Epithelial cell of prostate (primary cell): Measurements from ENCODE around the gene TXLNA.
"Not testable (repeated sequence)": the region's sequence is repeated elsewhere in the genome, so short reads cannot be mapped to it uniquely, and the experiment has no call there.

Experiments
- DNase-seq: peaks from one replicate; pipeline ENCODE4 v3.0.0-alpha.2; 2011; ENCODE audit warnings: low read depth, low spot score
- H3K27ac ChIP-seq: fragments of 450-650 bp; 2 replicates; pipeline ENCODE4 v1.5.1; 2017; ENCODE audit warnings: mild to moderate bottlenecking

The TXLNA gene

GRCh38 chr1:32179443-32180185 is at the start of gene TXLNA:
TXLNA (plus strand) TSS chr1:32179675; CDS start chr1:32180346, 671 bp downstream.
- peak within 1 kb of the TSS; percentile 88 for H3K27ac ChIP-seq
- DNase-seq, result no peak

DNA sequence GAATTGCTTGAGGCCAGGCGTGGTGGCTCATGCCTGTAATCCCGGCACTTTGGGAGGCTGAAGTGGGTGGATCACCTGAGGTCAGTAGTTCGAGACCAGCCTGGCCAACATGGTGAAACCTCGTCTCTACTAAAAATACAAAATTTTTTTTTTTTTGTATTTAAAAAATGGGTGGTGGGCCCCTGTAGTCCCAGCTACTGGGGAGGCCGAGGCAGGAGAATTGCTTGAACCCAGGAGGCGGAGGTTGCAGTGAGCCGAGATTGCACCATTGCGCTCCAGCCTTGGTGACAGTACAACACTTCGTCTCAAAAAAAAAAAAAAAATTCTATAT is 45.6 kb upstream of the TXLNA start:
- not testable (repeated sequence) for DNase-seq
- peak overlapping the region; percentile 83 for H3K27ac ChIP-seq

GRCh38 chr1:32137111-32137510 is 42.4 kb upstream of the TXLNA start:
- no peak for DNase-seq
- H3K27ac ChIP-seq, result no peak overlapping the region

DNA sequence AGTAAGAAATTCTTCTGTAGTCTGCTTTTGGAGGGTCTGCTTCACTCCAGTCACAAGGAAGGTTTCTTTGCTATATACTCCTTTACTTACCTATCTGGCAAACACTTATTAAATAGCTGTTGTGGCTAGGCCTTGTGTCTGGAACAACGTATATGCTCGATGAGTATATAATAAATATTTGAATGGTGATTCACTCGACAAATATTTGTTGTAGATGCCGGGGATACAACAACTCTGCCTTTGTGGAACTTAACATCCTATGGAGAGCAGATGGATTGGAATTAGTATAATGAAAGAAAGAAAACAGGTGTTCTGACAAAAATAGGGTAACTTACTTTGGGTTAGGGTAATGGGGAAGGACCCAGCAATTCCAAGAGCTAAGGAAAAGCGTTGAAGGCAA is 40.5 kb upstream of the TXLNA start:
- peak overlapping the region; percentile 62 for H3K27ac ChIP-seq

DNA sequence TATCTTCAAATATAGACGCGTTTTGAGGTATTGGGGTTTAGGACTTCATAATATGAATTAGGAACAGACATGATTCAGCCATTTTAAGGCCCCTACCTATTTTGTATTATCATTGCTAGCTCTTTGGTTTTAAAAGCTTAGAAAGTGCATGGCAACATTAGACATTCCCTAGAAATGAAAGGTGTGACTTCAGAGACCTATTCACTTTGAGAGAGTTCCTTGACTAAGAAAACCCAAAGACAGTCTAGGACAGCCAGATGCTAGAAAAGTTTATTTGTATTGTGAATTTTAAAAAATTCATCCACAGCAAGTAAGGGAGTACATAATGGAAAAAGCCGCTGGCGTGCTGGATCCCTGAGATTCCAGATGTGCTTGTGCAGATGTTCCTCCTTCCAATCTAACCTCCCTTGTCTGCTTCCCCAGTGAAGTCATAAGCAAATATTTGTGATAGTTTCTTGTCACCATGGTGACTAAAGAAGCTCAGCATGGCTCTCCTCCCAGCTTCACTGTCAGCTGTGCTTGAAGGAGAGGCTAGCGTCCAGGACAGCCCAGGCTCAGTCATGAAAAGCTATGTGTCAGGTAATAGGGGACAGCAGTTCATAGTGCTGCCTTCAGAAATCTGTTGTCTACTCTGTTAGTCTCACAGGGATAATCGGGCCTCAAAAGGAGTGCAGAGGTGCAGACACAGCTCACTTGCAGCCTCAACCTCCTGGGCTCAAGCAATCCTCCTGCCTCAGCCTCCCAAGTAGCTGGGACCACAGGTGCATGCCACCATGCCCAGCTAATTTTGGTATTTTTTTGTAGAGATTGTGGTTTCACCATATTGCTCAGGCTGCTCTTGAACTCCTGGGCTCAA is 36.8 kb upstream of the TXLNA start:
- no peak for DNase-seq
- peak overlapping the region; percentile 56 for H3K27ac ChIP-seq

More for the DNA sequence above, 40.5 kb upstream of the TXLNA start:
- no peak for DNase-seq

- not testable (repeated sequence) for DNase-seq
- H3K27ac ChIP-seq, result peak overlapping the region; percentile 56
Observed at GRCh38 chr1:32143302-32143695, 36.2 kb upstream of the TXLNA start.

- peak overlapping the region; percentile 56 for H3K27ac ChIP-seq
- DNase-seq, result no peak
Observed at GRCh38 chr1:32144033-32144432, 35.4 kb upstream of the TXLNA start.

DNA sequence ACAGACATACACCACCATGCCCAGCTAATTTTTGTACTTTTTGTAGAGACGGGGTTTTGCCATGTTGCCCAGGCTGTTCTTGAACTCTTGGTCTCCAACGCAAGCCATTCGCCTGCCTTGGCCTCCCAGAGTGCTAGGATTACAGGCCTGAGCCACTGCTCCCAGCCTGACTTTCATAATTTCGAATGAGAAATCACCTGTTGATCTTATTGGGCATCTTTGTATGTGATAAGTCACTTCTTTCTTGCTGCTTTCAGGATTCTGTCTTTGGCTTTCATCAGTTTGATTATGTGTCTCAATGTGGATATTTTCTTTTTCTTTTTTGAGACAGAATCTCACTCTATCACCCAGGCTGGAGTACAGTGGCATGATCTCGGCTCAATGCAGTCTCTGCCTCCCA is 31.7 kb upstream of the TXLNA start:
- not testable (repeated sequence) for H3K27ac ChIP-seq, DNase-seq

DNA sequence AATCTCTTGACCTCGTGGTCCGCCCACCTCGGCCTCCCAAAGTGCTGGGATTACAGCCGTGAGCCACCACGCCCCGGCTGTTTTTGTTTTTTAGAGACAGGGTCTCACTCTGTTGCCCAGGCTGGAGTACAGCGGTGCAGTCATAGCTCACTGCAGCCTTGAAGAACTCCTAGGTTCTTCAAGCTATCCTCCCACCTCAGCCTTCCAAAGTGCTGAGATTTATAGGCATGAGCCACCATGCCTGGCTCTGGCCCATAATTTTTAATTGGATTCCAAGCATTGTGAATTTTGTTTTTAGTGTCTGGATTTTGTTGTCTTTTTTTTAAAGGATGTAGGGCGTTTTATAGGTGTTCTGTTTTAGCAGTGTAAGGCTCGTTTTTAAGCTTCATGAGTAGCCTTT is 28.6 kb upstream of the TXLNA start:
- no peak for DNase-seq
- no peak overlapping the region for H3K27ac ChIP-seq

DNA sequence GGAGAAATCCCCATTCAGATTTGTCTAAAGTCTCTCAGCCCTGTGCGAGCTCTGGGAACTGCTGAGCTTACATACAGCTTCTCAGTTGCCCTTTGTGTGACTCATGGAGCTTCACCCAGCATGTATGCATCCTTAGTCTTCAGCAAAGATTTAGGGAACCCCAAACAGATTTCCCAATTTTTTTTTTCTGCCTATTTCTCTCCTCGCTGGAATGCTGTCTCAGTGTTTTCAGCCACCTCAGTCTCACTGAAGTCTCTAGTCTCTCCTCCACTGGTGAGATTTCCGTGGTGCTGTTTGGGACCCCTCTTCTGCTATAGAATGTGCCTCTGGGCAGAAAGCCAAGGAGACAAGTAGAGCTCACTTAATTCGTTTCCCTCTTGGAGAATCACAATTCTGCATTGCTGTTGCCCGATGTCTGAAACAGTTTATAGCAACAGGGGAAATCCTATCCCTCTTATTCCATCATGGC is 28.1 kb upstream of the TXLNA start:
- DNase-seq, result no peak
- H3K27ac ChIP-seq, result no peak overlapping the region

GRCh38 chr1:32159189-32159588 is 20.3 kb upstream of the TXLNA start:
- H3K27ac ChIP-seq, result no peak overlapping the region
- no peak for DNase-seq

DNA sequence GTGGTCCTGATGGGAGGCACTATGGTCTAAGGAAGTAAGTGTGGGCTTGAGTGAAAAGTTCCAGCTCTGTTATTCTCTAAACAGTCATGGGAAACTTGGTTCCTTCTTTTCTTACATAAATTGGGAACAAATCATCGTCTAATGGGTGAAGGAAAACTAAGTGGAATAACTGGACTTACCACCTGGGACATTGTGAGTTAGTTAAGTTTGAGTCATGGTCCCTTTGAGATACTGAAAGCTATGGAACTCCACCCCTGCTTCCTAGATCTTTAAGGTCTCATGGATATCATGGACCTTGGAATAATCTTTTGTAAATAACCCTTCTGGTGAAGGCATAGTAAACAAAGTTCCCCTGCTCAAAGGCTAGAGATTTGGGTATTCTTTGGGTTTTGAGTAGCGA is 16.1 kb upstream of the TXLNA start:
- H3K27ac ChIP-seq, result no peak overlapping the region
- DNase-seq, result no peak

DNA sequence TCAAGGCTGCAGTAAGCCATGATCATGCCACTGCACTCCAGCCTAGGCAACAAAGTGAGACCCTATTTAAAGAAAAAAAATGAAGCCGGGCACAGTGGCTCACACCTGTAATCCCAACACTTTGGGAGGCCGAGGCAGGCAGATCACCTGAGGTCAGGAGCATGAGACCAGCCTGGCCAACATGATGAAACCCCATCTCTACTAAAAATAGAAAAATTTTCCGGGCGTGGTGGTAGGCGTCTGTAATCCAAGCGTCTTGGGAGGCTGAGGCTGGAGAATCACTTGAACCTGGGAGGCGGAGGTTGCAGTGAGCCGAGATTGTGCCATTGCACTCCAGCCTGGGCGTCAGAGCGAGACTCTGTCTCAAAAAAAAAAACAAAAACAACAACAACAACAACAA is 13.8 kb upstream of the TXLNA start:
- DNase-seq, H3K27ac ChIP-seq: not testable (repeated sequence)

DNA sequence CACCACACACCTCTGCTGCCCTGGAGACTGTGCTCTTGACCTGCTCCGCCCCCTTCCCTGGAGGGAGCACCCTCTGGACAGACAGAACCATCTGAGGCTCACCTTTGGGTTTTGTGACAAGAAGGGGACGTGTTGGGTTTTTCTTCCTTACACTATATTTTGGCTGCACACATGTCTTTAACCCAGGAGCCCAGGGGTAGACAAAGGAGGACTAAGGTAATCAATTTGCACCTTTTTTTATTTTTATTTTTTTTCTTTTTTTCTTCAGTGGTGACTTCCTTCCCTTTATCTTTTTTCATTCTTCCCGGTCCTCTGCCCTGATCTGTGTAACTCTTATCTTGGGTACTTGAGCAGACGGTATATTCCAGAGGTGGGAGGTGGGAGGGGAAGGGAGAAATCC is 8.5 kb upstream of the TXLNA start:
- no peak overlapping the region for H3K27ac ChIP-seq
- DNase-seq, result no peak

DNA sequence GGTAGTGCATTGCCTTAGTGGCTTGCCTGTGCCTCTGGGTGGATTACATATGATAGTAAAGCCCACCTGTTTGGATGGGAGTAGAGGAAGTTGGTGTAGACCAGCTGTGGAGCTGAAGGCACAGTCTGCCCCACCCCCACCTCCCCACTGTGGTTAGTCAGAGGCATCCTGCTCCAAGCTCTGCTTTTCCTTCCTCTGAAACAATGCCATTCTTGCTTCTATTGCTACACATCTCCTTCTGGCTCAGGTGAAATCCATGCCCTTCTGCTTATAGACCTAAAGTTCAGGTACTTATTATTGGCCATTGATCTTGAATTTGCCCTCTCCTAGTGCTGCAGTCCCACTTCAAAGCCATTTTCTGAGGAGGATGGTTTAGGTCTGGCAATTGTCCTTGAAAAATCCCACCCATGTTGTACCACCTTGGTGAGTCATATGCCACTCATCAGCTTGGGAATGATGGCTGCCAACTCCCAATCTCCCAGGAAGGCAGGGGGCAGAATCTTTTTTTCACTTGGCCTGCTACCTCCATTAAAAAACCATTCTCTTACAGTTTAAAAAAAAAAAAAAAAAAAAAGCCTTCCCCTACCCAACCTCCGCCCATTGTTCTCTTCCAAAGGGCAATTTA is 6.7 kb upstream of the TXLNA start:
- no peak for DNase-seq
- H3K27ac ChIP-seq, result peak overlapping the region; percentile 55

DNA sequence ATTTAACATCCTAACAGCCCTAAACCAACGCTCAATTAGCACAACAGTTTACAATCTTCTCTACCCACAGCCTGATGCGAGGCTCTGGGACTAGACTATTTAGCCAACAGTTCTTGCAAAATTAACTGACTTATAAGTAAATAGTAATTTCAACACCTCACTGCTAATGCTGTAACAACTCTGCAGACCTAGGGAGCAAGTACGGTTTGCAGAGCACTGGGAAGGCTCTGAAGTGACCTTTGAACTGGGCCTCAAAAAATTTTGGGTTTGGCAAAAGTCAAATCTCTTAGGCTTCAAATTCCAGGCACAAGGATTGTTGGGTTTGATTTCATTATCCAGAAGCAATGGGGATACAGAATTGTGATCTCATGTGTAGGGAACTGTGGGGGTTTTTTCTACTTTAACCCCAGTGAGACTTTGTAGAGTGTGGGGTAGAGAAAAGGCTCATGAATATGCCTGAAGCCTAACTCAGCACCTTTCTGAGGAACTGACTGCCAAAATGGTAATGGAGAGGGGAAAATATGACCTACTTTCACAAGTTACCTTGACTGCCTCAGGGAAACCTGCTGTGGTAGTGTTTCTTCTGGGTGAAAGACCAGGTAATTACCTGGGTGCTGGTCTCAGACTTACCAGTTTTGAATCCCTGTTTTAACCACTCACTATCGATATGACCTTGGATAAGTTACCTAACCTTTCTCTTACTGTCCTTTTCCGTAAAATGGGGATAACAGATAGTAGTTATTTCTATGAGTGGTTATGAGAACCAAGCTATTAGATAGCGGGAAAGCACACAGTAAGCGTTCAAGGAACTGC is 889 bp upstream of the TXLNA start:
- DNase-seq, result no peak
- peak overlapping the region; percentile 88 for H3K27ac ChIP-seq

DNA sequence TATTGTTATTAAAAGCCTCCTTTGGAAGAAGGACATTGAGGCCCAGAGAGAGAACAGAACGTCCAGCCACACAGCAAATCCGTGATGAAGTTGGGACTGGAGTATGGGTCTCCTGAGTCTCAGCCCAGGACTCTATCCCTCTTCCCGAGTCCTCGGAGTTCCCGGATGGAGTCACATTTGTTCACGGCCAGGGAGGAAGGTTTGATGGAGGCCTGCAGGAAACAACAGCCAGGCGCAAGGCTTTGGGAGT is 357 bp upstream of the TXLNA start:
- H3K27ac ChIP-seq, result peak overlapping the region; percentile 88
- no peak for DNase-seq

GRCh38 chr1:32180186-32181060 is 948 bp downstream of the TXLNA start:
- no peak for DNase-seq
- peak overlapping the region; percentile 88 for H3K27ac ChIP-seq

DNA sequence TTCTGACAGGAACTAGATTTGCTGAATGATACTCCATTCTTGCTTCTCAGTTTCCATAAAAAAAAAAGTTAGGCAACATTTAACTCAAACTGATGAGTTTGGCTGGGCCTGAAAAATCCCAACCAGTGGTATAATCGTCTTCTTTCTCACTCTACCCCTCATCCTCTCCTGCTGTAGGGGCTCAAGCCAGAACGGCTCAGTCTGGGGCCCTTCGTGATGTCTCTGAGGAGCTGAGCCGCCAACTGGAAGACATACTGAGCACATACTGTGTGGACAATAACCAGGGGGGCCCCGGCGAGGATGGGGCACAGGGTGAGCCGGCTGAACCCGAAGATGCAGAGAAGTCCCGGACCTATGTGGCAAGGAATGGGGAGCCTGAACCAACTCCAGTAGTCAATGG is 1.6 kb downstream of the TXLNA start:
- DNase-seq, result no peak
- H3K27ac ChIP-seq, result peak overlapping the region; percentile 88

DNA sequence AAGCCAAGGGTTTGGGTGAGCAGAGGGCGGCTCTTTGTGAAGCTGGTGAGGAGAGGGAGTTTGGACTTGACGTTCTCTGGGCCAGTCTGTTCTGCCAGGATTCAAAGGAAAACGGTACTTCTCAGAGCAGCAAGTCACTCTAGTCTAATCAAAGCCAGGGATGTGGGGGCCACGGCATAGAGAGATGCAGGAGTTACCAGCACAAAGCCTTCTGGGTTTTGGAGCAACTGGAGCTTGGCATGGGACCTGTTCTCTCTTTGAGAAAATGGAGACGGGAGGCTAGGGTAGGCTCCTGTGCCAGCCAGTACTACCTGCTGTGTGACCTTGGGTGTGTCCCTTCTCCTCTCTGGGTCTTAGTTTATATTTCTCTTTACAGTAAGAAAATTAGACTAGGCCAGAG is 2.1 kb downstream of the TXLNA start:
- peak overlapping the region; percentile 88 for H3K27ac ChIP-seq
- DNase-seq, result no peak
